Heart left ventricle (tissue), 13 donors: ENCODE results near the gene RUBCNL.

Source experiments
- POLR2A ChIP-seq, 2 donors: fragments of 450-650 bp; IDR thresholded peaks; one replicate each; pipeline ENCODE4 v1.6.1; 2017; ENCODE audit warnings: antibody characterized with exemption in 2 of 2, mild to moderate bottlenecking in 2 of 2, moderate library complexity in 2 of 2
- TF ChIP-seq, protein P1 (sequence below), 12 donors: fragments of 200-600 bp; sonication (generic) in 4 of 12; IDR thresholded peaks; one replicate each; pipeline versions ENCODE4 v1.5.0 to v1.8.0; 2018 to 2022; ENCODE audit warnings: antibody characterized with exemption in 12 of 12, mild to moderate bottlenecking in 5 of 12
- donor health status: ischemic (EF 13 %, LVEDD 7.1; RV severe dilation, severe dysfunction).
- donor health status: DM: no; HTN: yes; CAD: no.
- donor health status: DM: no; HTN: no; CAD: no.
- donor health status: ischemic (EF 25% LVEDD 6.9; RV normal size, moderate dysfunction).
- donor health status: ischemic (EF 25% LVEDD 5.7; RV mildly dilated, moderate dysfunction).
- donor health status: ischemic (EF 35%, LVEDD 5.7; RV mildly dilated, moderate dysfunction).
- donor health status: nonischemic (EF 11% LVEDD 7.7; RV severe dilation, severe dysfunction).
- donor health status: DM: yes; HTN: yes; CAD: no.
- donor health status: PGD.
- donor health status: ischemic (EF 29% LVEDD 5.4; RV normal size, mild dysfunction).
- donor health status: nonischemic (EF 23%, LVEDD 6.1; RV moderate dilation, normal function).

DNA sequence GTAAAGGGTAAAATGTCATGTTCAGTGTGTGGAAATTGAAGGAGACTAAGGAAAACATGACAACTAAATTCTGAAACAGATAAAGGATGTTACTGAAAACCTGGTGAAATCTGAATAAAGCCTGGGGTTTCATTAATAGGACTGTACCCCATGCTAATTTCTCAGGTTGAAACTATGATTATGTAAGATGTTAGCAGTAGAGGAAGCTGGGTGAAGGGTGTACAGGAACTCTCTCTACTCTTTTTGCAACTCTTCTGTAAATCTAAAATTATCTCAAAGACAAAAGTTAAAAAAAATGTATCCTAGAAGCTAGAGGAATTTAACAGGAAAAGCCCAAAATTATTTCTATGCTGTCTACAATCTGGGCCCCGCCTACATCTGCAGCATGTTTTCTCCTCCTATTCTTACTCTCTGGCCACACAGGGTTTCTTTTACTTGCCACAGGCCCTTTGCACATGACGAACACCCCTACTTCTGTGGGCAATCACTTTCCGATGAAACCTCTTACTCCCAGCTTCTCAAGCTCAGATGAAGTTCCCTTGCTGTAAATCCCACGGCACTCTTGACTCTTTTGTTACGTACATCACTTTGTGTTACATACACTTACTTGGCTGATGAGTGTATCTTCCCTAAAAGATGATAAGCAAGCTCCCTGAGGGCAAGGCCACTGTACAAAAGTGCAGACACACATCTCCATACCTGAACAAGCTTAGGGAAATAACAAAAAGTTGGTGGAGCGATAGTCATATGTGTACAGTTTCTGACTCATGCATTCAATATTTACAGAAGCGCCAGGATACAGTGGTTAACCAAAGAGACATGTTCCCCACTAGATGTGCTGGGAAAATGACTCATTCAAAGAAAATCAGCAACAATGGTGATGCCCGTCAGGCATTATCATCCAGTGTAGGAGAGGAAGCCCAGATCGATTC lies 32.6 kb downstream of the RUBCNL start:
- TF ChIP-seq, protein P1, sequence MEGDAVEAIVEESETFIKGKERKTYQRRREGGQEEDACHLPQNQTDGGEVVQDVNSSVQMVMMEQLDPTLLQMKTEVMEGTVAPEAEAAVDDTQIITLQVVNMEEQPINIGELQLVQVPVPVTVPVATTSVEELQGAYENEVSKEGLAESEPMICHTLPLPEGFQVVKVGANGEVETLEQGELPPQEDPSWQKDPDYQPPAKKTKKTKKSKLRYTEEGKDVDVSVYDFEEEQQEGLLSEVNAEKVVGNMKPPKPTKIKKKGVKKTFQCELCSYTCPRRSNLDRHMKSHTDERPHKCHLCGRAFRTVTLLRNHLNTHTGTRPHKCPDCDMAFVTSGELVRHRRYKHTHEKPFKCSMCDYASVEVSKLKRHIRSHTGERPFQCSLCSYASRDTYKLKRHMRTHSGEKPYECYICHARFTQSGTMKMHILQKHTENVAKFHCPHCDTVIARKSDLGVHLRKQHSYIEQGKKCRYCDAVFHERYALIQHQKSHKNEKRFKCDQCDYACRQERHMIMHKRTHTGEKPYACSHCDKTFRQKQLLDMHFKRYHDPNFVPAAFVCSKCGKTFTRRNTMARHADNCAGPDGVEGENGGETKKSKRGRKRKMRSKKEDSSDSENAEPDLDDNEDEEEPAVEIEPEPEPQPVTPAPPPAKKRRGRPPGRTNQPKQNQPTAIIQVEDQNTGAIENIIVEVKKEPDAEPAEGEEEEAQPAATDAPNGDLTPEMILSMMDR (IDR thresholded peaks at IDR 0.05): no peak
- TF ChIP-seq POLR2A (IDR thresholded peaks at IDR 0.05): no peak
